Right renal pelvis (tissue), 4 donors: ENCODE data around the gene FOXO3B. TPM values are rescaled to one million over a fixed set of nuclear protein-coding genes. Genes with fewer than 3 reads are reported as not detected.
A peak's percentile ranks its signal among the peaks of the same experiment; 100 is the strongest.
"Not testable (repeated sequence)": the region's sequence is repeated elsewhere in the genome, so short reads cannot be mapped to it uniquely, and the experiment has no call there.

ENCODE experiments used
- DNase-seq, 4 donors: peaks; one replicate each; pipeline ENCODE4 v3.0.0-alpha.2; 2013; ENCODE audit warnings: low read depth in 4 of 4, low spot score in 3 of 4, missing footprints in 1 of 4
- polyA plus RNA-seq, 4 donors: library from polyadenylated mRNA; unstranded; fragments of 120-200 nt; gene quantifications; one replicate each; pipeline ENCODE4 v1.2.1, GENCODE V29; 2013; ENCODE audit not compliant: insufficient read length in 4 of 4

The FOXO3B gene
- 1 to 10 TPM; 4.4 to 6.6 (median 4.7) TPM for polyA plus RNA-seq

DNA sequence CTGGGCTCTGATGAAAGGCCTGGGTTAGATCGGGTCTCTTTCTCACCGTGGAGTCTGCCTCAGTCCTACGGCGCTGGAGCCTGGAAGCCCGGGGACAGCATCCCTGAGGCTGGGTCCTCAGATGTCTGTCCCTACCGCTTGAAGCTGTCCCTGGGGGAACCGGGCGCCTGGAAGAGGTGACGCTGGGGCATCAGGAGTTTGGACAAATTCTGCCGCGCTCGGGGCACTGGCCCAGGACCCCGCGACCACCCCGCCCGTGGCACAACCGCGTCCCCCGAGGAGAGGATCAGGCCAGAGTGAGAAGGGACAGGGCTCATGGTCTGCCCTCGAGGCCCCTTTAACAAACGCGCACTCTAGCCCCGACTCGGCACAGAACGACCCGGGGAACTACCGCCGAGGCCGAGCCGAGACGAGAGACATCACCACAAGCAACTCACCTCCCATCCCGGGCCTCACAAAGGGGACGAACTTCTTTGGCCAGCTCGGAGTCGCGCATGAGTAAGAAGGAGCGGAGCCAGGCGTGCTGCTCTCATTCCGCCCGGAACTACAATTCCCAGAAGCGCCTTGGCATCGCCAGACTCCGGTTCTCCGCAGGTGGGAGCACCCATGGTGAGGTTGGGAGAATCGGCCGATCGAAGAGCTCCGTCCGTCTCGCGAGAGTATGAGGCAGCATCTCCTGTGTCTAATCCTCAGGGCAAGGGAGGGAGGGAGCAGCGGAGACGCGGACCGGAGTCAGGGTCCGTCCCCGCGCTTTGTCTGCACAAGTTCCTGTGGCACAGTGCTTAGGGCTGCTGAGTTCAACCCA lies at the start of gene FOXO3B:
TSS of gene FOXO3B (minus strand) at position 548 of the 805 bp plus-strand sequence. CDS start 663 bp downstream, outside the sequence.
- peak; percentile 58 to 92 (median 77) for DNase-seq

DNA sequence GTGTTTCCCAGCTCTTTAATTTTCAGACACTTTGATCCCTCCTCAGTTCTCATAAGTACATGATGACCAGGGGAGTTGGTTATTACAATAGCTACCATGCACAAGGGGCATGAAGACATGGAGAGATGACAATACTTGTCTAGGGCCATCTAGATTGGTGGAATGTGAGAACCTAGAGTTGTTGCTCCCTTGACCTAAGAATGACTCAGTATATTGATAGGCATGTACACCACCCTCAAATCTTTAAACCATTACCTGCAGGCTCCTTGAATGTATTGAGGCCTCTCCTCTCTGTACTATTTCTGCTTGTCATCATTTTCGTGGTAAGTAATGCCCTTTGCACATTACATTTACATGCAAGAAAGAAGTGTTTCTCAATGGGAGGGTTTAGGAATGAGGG lies 41.4 kb upstream of the FOXO3B start:
- DNase-seq = not testable (repeated sequence)

- not testable (repeated sequence) for DNase-seq
These were observed 40.5 kb upstream of the FOXO3B start for GRCh38 chr17:18722612-18723011.

DNA sequence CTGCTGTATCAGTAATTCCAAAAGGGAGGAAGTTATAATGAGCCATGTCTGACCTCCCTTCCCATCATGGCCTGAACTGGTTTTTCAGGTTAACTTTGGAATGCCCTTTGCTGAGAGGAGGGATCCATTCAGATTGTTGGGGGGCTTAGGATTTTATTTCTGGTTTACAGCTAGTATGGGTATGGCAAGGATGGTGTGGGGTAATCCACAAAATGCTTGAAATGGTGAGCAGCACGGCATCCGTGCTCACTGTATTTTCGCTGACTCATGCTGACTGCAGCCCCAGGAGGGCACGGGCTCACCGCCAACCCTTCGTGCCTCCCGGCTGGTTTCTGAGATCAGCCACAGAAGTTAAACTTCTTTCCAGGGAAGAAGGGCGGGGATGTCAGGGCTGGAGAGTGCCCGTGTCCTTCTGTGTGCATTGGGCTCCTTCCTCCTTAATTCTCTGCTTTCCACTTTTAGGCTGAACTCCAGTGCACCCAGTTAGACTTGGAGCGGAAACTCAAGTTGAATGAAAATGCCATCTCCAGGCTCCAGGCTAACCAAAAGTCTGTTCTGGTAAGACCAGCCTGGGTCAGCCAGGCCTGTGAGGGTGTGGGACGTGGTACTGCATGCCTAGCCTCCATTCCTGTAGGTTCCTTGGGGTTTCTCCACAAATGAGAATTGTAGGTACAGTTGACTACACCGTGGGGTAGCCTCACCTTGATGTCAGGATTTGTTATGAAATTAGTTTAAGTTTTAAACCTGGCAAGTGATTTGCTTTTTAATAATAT lies 39.8 kb upstream of the FOXO3B start:
- DNase-seq = not testable (repeated sequence)

DNA sequence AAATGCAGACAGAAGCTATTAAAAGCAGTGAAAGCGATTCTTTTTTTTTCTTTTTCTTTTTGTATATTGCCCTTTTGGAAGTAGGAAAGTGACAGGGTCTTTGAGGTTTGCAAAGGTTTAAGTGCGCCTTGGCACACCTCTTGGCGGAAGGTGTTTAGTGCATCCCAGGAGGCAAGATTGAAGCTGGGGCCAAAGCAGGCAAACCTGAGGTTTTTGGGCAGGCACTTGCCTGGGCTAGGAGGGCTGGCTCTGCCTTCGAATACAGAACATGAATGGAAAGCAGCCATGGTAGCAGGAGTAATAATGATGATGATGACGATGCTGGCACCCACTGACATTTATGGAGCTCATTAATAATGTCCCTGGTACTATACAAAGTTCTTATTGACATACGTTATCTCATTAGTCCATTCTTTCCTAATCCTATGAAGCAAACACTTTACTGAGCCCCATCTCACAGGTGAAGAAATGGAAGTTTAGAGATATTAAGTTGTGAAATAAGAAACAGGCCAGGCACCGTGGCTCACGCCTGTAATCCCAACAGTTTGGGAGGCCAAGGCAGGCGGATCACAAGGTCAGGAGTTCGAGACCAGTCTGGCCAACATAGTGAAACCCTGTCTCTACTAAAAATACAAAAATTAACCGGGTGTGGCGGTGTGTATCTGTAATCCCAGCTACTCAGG lies 37.5 kb upstream of the FOXO3B start:
- not testable (repeated sequence) for DNase-seq

GRCh38 chr17:18718643-18719427 lies 36.7 kb upstream of the FOXO3B start:
- DNase-seq = not testable (repeated sequence)

GRCh38 chr17:18712354-18712999 lies 30.4 kb upstream of the FOXO3B start:
- DNase-seq = peak in 1 of 4 donors; percentile 44

GRCh38 chr17:18708215-18708614 lies 26.1 kb upstream of the FOXO3B start:
- DNase-seq = not testable (repeated sequence)

- DNase-seq = not testable (repeated sequence)
These were observed 23.8 kb upstream of the FOXO3B start for GRCh38 chr17:18705955-18706354.

DNA sequence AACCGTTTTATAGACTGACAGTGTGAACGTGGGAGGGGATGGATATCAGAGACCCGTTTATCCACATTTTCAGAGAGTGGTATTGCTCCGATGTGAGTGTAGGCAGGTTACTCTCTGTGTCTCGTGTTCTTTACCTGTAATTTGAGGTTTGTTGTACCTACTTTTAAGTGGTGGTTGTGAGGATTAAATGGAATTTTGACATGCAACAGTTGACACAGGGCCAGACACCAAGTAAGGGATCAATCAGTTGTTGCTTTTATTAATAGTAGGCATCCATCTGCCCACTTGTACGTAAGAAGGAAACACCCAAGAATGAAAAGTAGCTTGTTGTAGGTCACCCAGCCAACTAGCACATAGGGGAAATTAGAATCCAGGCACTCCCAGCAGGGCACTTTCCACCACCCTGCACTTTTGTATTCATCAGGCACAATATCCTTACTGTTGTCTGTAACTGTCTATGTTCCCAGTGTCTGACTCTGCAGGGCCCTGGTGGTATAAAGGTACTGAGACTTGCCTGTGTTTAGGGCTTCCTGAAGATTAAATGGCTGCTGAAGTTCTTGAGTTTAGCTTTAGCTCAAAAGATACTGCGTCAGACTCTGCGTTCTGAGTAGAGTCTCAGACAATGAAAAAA lies 16.5 kb upstream of the FOXO3B start:
- DNase-seq = not testable (repeated sequence)

GRCh38 chr17:18695143-18695542 lies 13.0 kb upstream of the FOXO3B start:
- not testable (repeated sequence) for DNase-seq

- not testable (repeated sequence) for DNase-seq
These were observed 554 bp upstream of the FOXO3B start for GRCh38 chr17:18682668-18683067.

GRCh38 chr17:18677381-18677780 lies 4.7 kb downstream of the FOXO3B start:
- DNase-seq = not testable (repeated sequence)

GRCh38 chr17:18676928-18677327 lies 5.2 kb downstream of the FOXO3B start:
- DNase-seq = not testable (repeated sequence)

DNA sequence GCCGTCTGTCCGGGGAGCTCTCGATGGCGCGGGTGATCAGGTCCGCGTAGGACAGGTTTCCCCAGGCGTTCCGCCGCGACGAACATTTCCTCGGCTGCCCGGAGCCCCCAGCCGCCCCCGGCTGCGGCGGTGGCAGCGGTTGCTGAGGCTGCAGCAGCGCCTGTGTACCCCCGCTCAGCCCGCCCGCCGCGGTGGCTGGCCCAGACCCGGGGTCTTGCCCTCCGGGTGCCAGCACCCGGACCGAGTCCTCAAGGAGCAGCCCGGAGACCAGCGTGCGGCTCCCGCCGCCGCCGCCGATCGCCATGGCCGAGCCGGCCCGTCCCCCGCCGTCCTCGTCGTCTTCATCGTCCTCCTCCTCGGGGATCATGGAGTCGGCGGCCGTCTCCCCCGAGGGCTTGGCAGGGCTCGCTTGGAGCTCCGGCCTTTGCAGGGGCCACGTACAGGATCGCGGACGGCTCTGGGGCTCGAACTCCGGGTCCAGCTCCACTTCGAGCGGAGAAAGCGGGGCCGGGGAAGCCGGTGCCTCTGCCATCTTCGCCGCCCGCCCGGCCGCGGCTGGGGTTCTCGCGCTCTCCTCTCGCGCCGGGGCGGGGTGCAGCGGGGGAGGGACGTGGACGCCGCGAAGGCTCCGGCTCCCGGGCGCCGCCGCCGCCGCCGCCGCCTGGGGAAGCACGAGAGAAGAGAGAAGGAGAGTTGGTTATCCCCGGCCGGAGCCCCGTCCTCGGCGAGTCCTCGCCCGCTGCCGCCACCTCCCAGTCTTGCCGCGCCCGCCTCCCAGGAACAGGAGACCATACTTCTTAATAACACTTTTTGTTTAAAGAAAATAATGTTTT lies 9.5 kb downstream of the FOXO3B start:
- not testable (repeated sequence) for DNase-seq

DNA sequence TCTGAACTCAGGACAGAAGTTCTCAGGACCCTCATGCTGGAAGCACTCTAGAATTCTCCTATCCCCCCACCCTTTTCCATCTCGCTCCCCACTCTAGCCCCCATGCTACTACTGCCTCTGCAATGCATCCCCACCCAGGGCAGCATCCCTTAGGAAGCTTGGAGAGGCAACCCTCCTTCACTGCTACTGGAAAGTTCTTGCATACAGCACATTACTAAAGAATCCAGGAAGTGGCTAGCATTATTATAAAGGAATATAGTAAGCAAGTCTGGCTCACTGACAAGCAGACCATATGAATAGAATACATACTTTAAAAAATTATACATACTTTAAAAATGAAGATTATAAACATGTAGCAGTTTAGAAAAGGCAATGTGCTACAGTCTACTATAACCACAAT lies 13.5 kb downstream of the FOXO3B start:
- not testable (repeated sequence) for DNase-seq

GRCh38 chr17:18667535-18667934 lies 14.6 kb downstream of the FOXO3B start:
- not testable (repeated sequence) for DNase-seq

- not testable (repeated sequence) for DNase-seq
These were observed 15.8 kb downstream of the FOXO3B start for GRCh38 chr17:18666326-18666725.
